H1 (cell line): Measurements from ENCODE around the gene SND1. TPM values are rescaled to one million over a fixed set of nuclear protein-coding genes. Genes with fewer than 3 reads are reported as not detected.

ENCODE experiments used
- ASH2L ChIP-seq: fragments of 200-600, 300-600 bp; sonication (generic); IDR thresholded peaks from one replicate; pipeline ENCODE4 v1.7.1; 2017; ENCODE audit warnings: low read length
- CBX8 ChIP-seq: fragments of 300-800, 300-1000 bp; sonication (generic); IDR thresholded peaks from 2 replicates; pipeline ENCODE4 v1.7.1; 2016; ENCODE audit warnings: low read depth, low read length, borderline replicate concordance
- CHD2 ChIP-seq: IDR thresholded peaks from 2 replicates; pipeline ENCODE4 v1.6.1; 2012; ENCODE audit warnings: low read length, improper control_type of control experiment
- GABPA ChIP-seq: IDR thresholded peaks from 2 replicates; pipeline ENCODE4 v1.6.1; 2011; ENCODE audit warnings: mild to moderate bottlenecking, low read length, moderate library complexity, borderline replicate concordance; ENCODE audit not compliant: insufficient read depth
- GTF2F1 ChIP-seq: IDR thresholded peaks from 2 replicates; pipeline ENCODE4 v1.6.1; 2012; ENCODE audit warnings: low read depth, low read length, improper control_type of control experiment, borderline replicate concordance
- KDM4A ChIP-seq: IDR thresholded peaks from one replicate; pipeline ENCODE4 v1.7.1; 2012; ENCODE audit warnings: low read depth, mild to moderate bottlenecking, moderate library complexity, low read length, inconsistent platforms; ENCODE audit not compliant: severe bottlenecking
- POLR2A ChIP-seq, 2 experiments: IDR thresholded peaks; 1 replicate in 1 of 2; 2 replicates in 1 of 2; pipeline ENCODE4 v1.6.1; 2011; ENCODE audit warnings: low read depth in 2 of 2, low read length in 2 of 2, mild to moderate bottlenecking in 2 of 2; ENCODE audit errors: control extremely low read depth in 1 of 2
- RBBP5 ChIP-seq: IDR thresholded peaks from 2 replicates; pipeline ENCODE4 v1.7.1; 2012; ENCODE audit warnings: low read depth, mild to moderate bottlenecking, inconsistent platforms, low read length, moderate library complexity, borderline replicate concordance
- SP1 ChIP-seq: IDR thresholded peaks from 2 replicates; pipeline ENCODE4 v1.6.1; 2011; ENCODE audit warnings: low read depth, low read length
- SRF ChIP-seq: IDR thresholded peaks from 2 replicates; pipeline ENCODE4 v1.6.1; 2011; ENCODE audit warnings: mild to moderate bottlenecking, low read depth, low read length, moderate library complexity
- TCF12 ChIP-seq: IDR thresholded peaks from 2 replicates; pipeline ENCODE4 v1.6.1; 2011; ENCODE audit warnings: low read depth, mild to moderate bottlenecking, low read length
- polyA plus RNA-seq, 7 experiments: library from polyadenylated mRNA; depleted of rRNA in 3 of 7; stranded (reverse) in 5 of 7; unstranded in 2 of 7; fragments of >200 nt in 5 of 7; fragments of 200-250 nt in 2 of 7; gene quantifications; 1 replicate in 5 of 7; 2 replicates in 1 of 7; 4 replicates in 1 of 7; pipeline versions ENCODE4 v1.2.1 to v1.2.3, GENCODE V29; 2011 to 2013; ENCODE audit warnings: missing spikeins in 2 of 7, mixed read lengths in 2 of 7
- total RNA-seq: library from RNA; stranded (reverse); fragmentation: NEBNext Ultra II Directional; extraction: Animal tissue kit (Norgen Biotek cat#: 25700); gene quantifications from 2 replicates; pipeline ENCODE4 v1.2.1, GENCODE V29; 2021
- TF ChIP-seq, protein P1 (sequence below): fragments of 300-600 bp; sonication (generic); IDR thresholded peaks from 2 replicates; pipeline ENCODE4 v1.7.1; 2012; ENCODE audit warnings: low read length, moderate library complexity, mild to moderate bottlenecking, inconsistent platforms; ENCODE audit not compliant: insufficient replicate concordance

The SND1 gene
- total and polyA plus RNA-seq, 2 of the 8 experiments (the other 6 are each of a cell fraction or from before 2014, with no cell fraction given) = 122 to 290 TPM

DNA sequence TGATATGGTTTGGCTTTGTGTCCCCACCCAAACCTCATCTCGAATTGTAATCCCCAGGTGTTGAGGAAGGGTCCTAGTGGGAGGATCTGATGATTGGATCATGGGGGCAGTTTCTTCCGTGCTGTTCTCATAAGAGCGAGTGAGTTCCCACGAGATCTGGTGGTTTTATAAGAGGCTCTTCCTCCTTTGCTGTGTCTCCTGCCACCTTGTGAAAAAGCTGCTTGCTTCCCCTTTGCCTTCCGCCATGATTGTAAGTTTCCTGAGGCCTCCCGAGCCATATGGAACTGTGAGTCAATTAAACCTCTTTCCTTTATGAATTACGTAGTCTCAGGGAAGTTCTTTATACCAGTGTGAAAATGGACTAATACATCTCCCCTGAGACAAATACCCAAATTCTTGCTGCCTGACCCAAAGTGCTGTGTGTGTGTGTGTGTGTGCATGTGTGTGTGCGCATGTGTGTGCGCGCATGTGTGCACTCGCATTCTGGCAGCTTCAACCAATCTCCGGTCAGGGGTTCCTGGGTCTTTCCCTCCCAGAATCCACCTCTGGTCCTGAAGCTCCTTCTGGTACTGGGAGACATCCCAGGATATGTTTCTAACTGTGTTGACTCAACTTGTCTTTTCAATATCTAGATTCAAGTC lies 477.4 kb downstream of the SND1 start (continued):
- TF ChIP-seq, protein P1, sequence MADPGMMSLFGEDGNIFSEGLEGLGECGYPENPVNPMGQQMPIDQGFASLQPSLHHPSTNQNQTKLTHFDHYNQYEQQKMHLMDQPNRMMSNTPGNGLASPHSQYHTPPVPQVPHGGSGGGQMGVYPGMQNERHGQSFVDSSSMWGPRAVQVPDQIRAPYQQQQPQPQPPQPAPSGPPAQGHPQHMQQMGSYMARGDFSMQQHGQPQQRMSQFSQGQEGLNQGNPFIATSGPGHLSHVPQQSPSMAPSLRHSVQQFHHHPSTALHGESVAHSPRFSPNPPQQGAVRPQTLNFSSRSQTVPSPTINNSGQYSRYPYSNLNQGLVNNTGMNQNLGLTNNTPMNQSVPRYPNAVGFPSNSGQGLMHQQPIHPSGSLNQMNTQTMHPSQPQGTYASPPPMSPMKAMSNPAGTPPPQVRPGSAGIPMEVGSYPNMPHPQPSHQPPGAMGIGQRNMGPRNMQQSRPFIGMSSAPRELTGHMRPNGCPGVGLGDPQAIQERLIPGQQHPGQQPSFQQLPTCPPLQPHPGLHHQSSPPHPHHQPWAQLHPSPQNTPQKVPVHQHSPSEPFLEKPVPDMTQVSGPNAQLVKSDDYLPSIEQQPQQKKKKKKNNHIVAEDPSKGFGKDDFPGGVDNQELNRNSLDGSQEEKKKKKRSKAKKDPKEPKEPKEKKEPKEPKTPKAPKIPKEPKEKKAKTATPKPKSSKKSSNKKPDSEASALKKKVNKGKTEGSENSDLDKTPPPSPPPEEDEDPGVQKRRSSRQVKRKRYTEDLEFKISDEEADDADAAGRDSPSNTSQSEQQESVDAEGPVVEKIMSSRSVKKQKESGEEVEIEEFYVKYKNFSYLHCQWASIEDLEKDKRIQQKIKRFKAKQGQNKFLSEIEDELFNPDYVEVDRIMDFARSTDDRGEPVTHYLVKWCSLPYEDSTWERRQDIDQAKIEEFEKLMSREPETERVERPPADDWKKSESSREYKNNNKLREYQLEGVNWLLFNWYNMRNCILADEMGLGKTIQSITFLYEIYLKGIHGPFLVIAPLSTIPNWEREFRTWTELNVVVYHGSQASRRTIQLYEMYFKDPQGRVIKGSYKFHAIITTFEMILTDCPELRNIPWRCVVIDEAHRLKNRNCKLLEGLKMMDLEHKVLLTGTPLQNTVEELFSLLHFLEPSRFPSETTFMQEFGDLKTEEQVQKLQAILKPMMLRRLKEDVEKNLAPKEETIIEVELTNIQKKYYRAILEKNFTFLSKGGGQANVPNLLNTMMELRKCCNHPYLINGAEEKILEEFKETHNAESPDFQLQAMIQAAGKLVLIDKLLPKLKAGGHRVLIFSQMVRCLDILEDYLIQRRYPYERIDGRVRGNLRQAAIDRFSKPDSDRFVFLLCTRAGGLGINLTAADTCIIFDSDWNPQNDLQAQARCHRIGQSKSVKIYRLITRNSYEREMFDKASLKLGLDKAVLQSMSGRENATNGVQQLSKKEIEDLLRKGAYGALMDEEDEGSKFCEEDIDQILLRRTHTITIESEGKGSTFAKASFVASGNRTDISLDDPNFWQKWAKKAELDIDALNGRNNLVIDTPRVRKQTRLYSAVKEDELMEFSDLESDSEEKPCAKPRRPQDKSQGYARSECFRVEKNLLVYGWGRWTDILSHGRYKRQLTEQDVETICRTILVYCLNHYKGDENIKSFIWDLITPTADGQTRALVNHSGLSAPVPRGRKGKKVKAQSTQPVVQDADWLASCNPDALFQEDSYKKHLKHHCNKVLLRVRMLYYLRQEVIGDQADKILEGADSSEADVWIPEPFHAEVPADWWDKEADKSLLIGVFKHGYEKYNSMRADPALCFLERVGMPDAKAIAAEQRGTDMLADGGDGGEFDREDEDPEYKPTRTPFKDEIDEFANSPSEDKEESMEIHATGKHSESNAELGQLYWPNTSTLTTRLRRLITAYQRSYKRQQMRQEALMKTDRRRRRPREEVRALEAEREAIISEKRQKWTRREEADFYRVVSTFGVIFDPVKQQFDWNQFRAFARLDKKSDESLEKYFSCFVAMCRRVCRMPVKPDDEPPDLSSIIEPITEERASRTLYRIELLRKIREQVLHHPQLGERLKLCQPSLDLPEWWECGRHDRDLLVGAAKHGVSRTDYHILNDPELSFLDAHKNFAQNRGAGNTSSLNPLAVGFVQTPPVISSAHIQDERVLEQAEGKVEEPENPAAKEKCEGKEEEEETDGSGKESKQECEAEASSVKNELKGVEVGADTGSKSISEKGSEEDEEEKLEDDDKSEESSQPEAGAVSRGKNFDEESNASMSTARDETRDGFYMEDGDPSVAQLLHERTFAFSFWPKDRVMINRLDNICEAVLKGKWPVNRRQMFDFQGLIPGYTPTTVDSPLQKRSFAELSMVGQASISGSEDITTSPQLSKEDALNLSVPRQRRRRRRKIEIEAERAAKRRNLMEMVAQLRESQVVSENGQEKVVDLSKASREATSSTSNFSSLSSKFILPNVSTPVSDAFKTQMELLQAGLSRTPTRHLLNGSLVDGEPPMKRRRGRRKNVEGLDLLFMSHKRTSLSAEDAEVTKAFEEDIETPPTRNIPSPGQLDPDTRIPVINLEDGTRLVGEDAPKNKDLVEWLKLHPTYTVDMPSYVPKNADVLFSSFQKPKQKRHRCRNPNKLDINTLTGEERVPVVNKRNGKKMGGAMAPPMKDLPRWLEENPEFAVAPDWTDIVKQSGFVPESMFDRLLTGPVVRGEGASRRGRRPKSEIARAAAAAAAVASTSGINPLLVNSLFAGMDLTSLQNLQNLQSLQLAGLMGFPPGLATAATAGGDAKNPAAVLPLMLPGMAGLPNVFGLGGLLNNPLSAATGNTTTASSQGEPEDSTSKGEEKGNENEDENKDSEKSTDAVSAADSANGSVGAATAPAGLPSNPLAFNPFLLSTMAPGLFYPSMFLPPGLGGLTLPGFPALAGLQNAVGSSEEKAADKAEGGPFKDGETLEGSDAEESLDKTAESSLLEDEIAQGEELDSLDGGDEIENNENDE = no peak
- TF ChIP-seq ASH2L (no peak), SP1 (no peak), SRF (no peak), GABPA (no peak), CHD2 (no peak), CBX8 (no peak), KDM4A (no peak), TCF12 (no peak), RBBP5 (no peak), GTF2F1 (no peak), POLR2A (IDR thresholded peaks at IDR 0.05; ENCODE audit: control extremely low read depth in 1 of 2, low read depth in 2 of 2, low read length in 2 of 2) (no peak)
